ENCODE measurements around the gene ABI2.
"Not testable (repeated sequence)": the region's sequence is repeated elsewhere in the genome, so short reads cannot be mapped to it uniquely, and the experiment has no call there.

The ABI2 gene

DNA sequence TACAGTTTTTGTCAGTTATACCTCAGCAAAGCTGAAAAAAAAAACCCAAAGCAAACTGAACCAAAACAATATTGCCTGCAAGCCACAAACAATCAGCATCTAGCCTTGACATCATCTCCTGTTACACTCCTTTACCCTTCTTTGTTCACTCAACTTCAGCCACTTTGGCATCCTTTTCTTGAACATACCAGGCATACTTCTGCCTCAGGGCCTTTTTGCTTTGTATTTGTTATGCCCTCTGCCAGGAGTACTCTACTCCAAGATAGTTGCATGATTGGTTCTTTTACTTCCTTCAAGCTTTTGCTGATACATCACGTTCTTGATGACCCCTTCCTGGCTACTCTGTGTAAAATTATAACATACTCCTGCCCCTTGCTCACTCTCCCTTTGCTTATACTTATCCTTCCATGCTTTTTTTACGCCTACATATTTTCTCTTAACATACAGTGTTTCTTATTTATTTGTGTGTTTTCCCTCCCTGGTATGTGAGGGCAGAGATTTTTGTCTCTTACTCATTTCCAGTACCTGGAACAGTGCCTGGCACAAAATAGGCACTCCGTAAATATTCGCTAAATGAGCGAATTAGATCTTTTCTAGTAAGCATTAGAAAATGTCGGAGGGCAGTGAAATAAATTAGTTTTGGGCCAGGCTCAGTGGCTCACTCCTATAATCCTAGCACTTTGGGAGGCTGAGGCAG lies 12.7 kb downstream of the ABI2 start:
- TF ChIP-seq ZFX (IDR thresholded peaks at IDR 0.05; ENCODE audit: borderline replicate concordance): no peak
- TF ChIP-seq, protein P1, sequence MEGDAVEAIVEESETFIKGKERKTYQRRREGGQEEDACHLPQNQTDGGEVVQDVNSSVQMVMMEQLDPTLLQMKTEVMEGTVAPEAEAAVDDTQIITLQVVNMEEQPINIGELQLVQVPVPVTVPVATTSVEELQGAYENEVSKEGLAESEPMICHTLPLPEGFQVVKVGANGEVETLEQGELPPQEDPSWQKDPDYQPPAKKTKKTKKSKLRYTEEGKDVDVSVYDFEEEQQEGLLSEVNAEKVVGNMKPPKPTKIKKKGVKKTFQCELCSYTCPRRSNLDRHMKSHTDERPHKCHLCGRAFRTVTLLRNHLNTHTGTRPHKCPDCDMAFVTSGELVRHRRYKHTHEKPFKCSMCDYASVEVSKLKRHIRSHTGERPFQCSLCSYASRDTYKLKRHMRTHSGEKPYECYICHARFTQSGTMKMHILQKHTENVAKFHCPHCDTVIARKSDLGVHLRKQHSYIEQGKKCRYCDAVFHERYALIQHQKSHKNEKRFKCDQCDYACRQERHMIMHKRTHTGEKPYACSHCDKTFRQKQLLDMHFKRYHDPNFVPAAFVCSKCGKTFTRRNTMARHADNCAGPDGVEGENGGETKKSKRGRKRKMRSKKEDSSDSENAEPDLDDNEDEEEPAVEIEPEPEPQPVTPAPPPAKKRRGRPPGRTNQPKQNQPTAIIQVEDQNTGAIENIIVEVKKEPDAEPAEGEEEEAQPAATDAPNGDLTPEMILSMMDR (IDR thresholded peaks at IDR 0.05): no peak
- H3K27ac ChIP-seq: peak overlapping the region; percentile 35; the same call in 1 of the 2 replicates

- no peak for TF ChIP-seq ZFX (IDR thresholded peaks at IDR 0.05; ENCODE audit: borderline replicate concordance)
- no peak overlapping the region for H3K27ac ChIP-seq
These were observed 13.6 kb downstream of the ABI2 start for GRCh38 chr2:203341741-203342310.

DNA sequence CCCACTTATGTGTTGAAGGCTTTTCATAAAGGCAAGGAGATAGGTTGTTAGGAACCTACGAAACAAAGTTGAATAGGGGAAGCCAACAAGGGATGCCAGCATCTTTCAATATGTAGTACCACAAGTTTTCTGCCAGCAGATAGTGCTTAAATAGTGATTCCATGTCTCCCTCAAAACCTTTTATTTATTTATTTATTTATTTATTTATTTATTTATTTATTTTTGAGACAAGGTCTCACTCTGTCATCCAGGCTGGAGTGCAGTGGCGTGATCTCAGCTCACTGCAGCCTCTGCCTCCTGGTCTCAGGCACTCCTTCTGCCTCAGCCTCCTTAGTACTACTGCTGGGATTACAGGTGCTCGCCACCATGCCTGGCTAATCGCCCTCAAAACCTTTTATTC lies 14.2 kb downstream of the ABI2 start:
- H3K27ac ChIP-seq: not testable (repeated sequence)

DNA sequence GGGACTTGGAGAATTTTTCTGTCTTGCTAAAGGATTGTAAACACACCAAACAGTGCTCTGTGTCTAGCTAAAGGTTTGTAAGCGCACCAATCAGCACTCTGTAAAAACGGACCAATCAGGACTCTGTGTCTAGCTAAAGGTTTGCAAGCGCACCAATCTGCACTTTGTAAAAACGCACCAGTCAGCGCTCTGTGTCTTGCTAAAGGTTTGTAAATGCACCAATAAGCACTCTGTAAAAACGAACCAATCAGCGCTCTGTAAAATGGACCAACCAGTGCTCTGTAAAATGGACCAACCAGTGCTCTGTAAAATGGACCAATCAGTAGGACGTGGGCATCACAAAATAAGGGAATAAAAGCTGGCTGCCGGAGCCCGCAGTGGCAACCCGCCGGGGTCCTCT lies 16.5 kb downstream of the ABI2 start:
- H3K27ac ChIP-seq: no peak overlapping the region
- TF ChIP-seq, protein P1 (IDR thresholded peaks at IDR 0.05): no peak
- TF ChIP-seq ZFX (IDR thresholded peaks at IDR 0.05; ENCODE audit: borderline replicate concordance): no peak

- H3K27ac ChIP-seq: no peak overlapping the region
- no peak for TF ChIP-seq ZFX (IDR thresholded peaks at IDR 0.05; ENCODE audit: borderline replicate concordance)
- TF ChIP-seq, protein P1 (IDR thresholded peaks at IDR 0.05): no peak
These were observed 18.4 kb downstream of the ABI2 start for GRCh38 chr2:203346612-203347011.

DNA sequence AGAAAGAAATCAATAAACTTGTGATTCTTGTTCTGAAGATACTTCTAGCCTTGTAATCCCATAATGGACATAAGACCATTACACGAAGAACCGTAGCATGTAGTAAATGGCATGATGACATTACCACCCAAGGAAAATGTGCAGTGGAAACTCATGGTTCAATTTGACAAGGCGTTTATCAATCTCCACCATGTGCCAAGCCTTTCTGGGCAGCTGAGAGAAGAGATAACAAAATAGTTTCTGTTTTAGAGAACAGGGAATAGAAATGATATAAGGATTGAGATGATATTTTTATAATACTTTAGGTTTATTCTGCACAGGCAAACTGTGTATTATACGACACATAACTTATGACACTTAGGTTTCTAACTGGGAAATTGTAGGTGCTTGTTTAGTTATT lies 19.2 kb downstream of the ABI2 start:
- H3K27ac ChIP-seq: no peak overlapping the region
- TF ChIP-seq, protein P1 (IDR thresholded peaks at IDR 0.05): no peak
- no peak for TF ChIP-seq ZFX (IDR thresholded peaks at IDR 0.05; ENCODE audit: borderline replicate concordance)

DNA sequence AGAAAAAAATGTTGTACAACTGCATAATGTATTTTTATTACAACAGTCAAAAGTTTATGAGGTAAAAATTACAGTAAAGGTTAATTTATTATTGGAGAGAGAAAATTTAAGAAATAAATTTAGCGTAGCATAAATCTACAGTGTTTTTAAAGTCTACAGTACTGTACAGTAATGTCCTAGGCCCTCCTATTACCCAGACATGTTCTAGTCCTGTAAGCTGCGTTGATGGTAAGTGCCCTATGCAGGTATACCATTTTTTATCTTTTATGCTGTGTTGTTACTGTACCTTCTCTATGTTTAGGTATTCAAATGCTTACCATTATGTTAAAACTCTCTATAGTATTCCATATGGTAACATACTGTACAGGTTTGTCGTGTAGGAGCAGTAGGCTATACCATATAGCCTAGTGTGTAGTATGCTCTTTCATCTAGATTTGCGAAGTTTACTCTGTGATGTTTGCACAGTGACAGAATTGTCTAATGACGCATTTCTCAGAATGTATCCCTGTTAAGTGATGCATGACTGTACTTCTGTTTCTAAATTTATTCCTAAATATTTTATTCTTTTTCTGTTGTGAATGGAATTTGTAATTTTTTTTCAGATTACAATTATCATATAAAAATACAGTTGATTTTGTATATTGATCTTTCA lies 24.5 kb downstream of the ABI2 start:
- TF ChIP-seq, protein P1 (IDR thresholded peaks at IDR 0.05): no peak
- no peak for TF ChIP-seq ZFX (IDR thresholded peaks at IDR 0.05; ENCODE audit: borderline replicate concordance)
- H3K27ac ChIP-seq: 0 out of 2 replicates have a peak overlapping the region, but pooled peaks have one; percentile 0

DNA sequence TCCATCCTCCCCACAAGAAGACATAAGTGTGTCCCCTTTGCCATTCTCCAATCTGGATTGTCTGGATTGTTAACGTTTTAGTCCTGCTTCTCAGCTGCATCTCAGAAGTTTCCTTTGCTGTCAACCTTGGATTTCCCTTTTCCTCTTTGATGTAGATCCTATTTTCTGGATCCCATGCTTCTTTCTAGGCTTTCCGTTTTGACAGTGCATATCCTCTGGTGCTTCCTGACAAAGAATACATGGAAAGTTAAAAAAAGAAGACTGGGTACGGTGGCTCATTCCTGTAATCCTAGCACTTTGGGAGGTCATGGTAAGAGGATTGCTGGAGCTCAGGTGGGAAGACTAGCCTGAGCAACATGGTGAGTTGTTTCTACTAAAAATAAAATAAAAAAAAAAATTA lies 26.8 kb downstream of the ABI2 start:
- H3K27ac ChIP-seq: no peak overlapping the region
- TF ChIP-seq ZFX (IDR thresholded peaks at IDR 0.05; ENCODE audit: borderline replicate concordance): no peak
- TF ChIP-seq, protein P1 (IDR thresholded peaks at IDR 0.05): no peak
